Peyer's patch (tissue), 4 donors: ENCODE measurements around the gene TTC23.

Source experiments
- POLR2A ChIP-seq, 2 donors: fragments of 450-650 bp; IDR thresholded peaks; one replicate each; pipeline ENCODE4 v1.5.1; 2017; ENCODE audit warnings: antibody characterized with exemption in 2 of 2, mild to moderate bottlenecking in 2 of 2, moderate library complexity in 2 of 2
- TF ChIP-seq, protein P1 (sequence below), 6 experiments: fragments of 450-650 bp in 4 of 6; fragments of 200-600 bp in 2 of 6; sonication (generic) in 1 of 6; IDR thresholded peaks; one replicate each; pipeline ENCODE4 v1.5.1; 2017 to 2019; ENCODE audit warnings: antibody characterized with exemption in 6 of 6, mild to moderate bottlenecking in 3 of 6, moderate library complexity in 1 of 6

GRCh38 chr15:99090011-99090699 is 159.2 kb downstream of the TTC23 start:
- no peak for TF ChIP-seq POLR2A (IDR thresholded peaks at IDR 0.05)
- TF ChIP-seq, protein P1, sequence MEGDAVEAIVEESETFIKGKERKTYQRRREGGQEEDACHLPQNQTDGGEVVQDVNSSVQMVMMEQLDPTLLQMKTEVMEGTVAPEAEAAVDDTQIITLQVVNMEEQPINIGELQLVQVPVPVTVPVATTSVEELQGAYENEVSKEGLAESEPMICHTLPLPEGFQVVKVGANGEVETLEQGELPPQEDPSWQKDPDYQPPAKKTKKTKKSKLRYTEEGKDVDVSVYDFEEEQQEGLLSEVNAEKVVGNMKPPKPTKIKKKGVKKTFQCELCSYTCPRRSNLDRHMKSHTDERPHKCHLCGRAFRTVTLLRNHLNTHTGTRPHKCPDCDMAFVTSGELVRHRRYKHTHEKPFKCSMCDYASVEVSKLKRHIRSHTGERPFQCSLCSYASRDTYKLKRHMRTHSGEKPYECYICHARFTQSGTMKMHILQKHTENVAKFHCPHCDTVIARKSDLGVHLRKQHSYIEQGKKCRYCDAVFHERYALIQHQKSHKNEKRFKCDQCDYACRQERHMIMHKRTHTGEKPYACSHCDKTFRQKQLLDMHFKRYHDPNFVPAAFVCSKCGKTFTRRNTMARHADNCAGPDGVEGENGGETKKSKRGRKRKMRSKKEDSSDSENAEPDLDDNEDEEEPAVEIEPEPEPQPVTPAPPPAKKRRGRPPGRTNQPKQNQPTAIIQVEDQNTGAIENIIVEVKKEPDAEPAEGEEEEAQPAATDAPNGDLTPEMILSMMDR (IDR thresholded peaks at IDR 0.05), result no peak
